DMS153 treated with DMSO at 0.1 percent for 48 hours (cell line): ENCODE results near the gene SALL4.
"Not testable (repeated sequence)": the region's sequence is repeated elsewhere in the genome, so short reads cannot be mapped to it uniquely, and the experiment has no call there.

Experiments
- DNase-seq: peaks from one replicate; lab custom pipeline; 2025; ENCODE audit not compliant: unreplicated experiment; lab: John Stamatoyannopoulos, UW

SALL4 gene

DNA sequence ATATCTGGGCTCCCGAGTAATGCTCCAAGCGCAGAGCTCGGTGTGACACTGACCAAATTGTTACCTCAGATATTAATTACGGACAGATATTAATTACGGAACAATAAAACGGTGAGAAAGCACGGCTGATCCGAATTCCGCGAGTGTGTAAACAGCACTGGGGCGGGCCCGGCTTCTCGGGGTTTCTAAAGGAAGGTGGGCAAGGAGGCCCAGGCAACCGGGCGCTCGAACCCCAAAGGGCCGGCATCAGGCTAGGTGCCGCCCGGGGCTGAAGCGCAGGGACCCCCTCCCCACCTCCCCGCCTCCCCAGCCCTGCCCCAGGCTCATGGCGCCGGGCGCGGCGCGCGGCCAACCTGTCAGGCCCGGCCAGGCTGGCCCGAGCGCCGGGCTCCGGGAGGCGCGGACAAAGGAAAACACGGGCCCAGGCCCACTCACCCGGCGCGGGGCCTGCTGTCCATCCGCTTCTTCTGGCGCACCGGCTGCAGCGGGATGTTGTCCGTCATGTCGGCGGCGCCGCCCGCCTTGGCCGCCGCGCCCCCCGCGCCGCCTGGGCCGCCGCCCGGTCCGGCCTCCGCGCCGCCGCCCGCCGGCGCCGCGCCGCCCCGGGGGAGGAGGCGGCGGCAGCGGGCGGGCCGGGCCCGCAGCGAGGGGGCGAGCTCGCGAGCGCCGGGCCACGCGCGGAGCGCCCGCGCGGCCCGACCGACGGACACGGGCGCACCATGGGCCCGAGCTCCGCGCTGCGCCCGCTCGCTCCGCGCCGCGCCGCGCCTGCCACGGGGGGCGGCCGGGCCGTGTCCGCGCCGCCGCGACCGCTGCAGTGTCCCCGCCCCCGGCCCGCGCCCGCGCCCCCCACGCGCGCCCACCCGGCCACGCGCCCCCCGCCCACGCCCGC is 34.2 kb downstream of the SALL4 start, which contains the start of gene ATP9A:
TSS of gene ATP9A (minus strand) at position 524 of the 892 bp plus-strand sequence. CDS start at position 503, 21 bp downstream.
- DNase-seq, result no peak

DNA sequence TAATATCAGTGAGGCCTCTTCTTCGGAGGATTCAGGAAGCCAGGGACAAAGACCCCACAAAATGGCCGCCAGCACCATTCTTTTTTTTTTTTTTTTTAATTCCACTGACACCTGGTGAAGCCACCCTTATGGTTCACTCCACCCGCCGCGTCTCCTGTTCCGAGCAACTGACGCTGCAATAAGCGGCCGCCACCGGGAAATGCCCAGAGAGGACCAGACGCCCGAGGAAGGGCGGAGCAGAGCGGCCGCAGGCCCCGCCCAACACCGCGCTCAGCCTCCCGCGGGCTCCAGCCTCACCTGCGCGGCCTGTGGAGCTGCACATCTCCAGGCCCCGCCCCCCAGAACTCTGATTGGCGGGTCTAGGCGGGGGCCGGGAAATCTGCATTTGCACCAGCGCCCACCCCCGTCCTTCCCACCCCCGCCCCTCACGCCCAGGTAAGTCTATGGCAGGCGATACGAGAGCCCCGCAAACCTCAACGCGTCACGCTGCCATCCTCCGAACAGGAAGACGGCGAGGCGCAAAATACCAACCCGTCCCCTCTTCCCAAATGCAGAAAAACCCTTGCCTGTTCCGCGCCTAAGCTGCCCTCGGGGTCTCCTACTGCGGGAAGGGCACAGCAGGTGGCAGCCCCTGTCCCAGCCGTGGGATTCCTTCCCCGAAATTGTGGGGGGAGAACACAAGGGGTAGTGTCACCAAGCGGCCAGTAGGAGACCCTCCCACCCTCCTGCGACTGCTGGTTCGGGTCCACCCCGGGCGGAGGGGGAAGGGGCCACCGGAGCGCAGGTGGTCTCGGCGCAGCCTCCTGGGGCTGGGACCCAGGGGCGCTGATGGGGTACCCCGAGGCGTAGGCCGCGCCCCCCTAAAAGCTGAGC is 35.1 kb downstream of the SALL4 start:
- DNase-seq, result peak; percentile 83

- DNase-seq, result not testable (repeated sequence)
Observed at GRCh38 chr20:51765381-51765780, 36.9 kb downstream of the SALL4 start.

- no peak for DNase-seq
Observed at GRCh38 chr20:51763965-51764602, 38.2 kb downstream of the SALL4 start.

GRCh38 chr20:51760905-51761546 is 41.3 kb downstream of the SALL4 start:
- no peak for DNase-seq

DNA sequence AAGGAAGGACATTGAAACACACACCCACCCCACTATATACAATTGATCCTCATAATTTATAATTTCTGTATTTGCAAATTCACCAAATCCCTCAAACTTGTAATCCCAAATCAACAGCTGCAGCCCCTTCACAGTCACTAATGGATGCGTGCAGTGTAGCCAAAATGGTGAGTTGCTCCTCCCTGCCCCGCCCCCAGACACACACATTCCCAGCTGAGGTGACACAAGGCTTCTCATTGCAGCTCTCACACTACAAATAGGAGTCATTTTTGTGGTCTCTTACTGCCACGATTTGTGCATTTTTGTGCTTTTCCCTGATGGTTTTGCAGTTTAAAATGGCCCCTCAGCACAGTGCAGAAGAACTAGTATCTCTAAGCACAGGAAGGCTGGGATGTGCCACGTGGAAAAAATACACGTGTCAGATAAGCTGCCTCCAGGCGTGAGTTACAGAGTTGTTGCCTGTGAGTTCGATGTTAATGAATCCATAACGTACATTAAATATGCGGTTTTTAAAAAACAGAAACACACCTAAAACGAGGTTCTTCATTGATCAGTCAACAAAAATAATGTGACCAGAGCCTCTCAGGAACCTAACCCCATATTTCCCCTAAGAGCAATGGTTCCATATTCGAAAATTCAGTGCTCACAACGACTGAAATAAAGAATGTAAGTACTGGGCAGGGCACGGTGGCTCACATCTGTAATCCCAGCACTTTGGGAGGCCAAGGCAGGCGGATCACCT is 42.4 kb downstream of the SALL4 start:
- no peak for DNase-seq

GRCh38 chr20:51758978-51759544 is 43.3 kb downstream of the SALL4 start:
- no peak for DNase-seq

DNA sequence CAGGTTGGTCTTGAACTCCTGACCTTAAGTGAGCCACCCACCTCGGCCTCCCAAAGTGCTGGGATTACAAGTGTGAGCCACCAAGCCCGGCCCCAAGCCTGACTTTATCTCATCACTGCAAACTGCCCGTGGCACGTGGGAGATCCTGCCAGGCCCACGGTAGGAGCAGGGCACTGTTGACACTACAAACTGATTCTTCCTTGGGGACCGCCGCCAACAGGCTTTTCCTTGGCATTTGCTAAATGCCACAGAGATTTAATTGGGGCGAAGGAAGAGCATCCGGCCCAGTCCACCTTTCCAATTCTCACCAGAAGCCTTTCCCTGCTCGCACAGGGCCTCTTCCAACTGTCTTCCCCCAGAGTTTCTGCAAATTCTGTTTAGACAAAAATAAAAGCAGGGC is 45.1 kb downstream of the SALL4 start:
- no peak for DNase-seq

- DNase-seq, result no peak
Observed at GRCh38 chr20:51756653-51757052, 45.7 kb downstream of the SALL4 start.

- not testable (repeated sequence) for DNase-seq
Observed at GRCh38 chr20:51753220-51753619, 49.1 kb downstream of the SALL4 start.

DNA sequence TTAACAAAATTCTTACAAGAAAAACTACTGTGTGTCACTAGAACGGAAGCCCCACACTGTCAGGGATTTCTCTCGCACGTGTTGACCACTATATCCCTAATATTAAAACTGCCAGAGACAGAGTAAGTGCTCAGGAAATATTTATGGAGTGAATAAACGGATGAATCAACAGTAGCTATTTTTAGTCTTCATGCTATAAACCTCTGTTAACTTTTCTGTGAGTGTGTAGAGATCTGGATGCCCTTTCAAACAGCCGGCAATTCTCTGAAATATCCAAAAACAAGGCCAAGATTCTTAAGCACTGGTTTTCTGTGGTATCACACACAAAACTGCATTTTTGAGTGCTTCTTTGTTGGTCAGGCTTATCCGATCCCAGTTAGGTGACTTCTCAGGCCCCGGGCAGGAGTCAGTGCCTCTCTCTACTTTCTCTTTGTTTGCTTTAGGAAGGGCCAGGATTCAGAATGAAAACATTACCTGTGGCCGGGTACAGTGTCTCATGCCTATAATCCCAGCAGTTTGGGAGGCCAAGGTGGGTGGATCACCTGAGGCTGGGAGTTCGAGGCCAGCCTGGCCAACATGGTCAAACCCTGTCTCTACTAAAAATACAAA is 49.9 kb downstream of the SALL4 start:
- no peak for DNase-seq

DNA sequence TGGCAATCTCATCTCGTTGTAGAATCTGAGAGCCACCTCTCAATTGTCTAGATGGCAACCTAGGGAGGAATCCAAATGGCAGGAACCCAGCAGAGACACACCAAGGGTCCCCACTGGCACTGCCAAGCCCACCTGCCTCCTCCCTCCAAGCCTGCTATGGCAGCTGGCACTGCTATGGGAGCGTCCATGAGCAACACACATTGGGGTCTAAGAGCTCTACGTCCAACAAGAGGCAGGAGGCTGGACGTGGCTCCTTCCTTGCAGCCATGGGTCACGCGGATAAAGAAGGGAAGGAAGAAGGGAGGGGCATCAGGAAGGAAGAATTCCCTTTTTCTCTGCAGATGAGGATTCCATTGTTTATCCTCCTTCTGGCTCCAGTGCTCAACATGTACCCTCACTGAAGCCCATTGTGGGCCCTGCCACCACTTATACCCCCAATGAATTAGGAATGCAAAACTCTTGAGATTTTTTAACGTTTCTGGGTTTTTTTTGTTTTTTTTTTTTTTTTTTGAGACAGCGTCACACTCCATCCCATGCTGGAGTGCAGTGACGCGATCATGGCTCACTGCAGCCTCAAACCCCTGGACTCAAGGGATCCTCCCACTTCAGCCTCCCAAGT is 51.4 kb downstream of the SALL4 start:
- no peak for DNase-seq

DNA sequence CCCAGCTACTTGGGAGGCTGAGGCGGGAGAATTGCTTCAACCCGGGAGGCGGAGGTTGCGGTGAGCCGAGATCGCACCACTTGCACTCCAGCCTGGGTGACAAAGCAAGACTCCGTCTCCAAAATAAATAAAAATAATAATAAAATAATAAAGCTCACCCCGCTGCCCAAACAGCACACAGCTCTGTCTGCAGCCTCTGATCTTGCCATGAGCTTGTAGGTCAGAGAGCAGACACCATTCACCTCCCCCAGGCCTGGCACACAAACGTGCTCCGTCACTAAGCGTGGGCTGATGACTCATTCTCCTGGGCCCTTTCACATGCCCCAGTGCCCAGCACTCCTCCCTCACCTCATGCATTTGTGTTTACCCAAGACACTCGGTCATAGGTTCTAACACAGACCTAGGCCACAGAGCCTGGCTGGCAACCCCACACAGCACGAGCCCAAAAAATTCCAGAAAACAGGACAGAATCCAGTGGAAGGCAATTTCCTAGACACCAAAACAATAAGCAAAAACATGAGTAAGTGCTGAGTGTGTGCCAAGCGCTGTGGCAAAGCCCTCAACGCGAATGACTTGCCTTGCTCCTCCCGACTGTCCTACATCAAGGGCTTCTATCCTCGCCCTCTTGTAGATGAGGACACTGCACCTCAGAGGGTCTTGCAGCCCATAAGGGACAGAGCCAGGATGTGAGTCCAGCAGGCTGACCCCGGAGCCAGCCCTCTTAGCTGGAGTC is 52.1 kb downstream of the SALL4 start:
- no peak for DNase-seq

GRCh38 chr20:51749674-51750036 is 52.7 kb downstream of the SALL4 start:
- DNase-seq, result no peak

DNA sequence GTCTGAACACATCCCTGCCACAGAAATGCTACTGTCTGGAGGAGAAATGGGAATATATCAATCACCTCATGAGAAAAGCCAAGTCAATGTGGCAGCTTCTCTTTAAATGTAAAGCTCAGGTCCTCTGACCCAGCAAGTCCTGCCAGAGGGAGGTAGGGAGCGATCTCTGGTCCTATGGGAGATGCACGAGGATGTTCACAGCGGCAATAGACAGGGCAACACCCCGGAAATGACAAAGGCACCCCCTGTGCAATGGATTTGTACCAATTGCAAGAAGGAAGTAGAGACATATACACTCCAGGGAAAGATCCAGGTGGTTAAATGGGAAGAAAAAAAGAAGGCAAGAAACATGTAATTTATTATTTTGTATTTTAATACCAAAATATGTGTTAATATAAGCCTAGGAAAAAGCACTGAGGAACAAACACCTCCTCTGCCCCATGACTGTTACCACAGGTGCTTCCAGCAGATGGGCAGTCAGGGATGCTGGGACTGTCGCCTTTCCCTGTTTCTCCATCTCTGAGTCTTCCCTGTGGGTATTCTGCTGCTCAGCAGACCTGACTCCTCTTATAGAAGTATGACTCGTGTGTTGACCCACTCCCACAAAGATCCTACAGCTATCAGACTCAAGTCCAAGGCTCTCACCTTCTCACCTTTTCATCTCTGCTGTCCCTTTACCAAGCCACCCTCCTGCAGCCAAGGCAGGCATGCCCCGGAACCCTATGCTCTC is 55.0 kb downstream of the SALL4 start:
- no peak for DNase-seq

DNA sequence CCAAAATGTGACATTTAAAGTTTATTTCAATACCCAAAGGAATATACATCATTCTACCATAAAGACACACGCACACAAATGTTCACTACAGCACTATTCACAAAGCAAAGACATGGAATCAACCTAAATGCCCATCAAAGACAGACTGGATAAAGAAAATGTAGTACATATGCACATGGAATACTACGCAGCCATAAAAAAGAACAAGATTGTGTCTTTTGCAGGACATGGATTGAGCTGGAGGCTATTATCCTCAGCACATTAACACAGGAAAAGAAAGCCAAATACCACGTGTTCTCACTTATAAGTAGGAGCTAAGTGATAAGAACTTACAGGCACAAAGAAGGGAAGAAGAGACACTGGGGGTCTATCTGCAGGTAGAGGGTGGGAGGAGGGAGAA is 56.5 kb downstream of the SALL4 start:
- no peak for DNase-seq

- DNase-seq, result no peak
Observed at GRCh38 chr20:51740838-51741237, 61.5 kb downstream of the SALL4 start.

DNA sequence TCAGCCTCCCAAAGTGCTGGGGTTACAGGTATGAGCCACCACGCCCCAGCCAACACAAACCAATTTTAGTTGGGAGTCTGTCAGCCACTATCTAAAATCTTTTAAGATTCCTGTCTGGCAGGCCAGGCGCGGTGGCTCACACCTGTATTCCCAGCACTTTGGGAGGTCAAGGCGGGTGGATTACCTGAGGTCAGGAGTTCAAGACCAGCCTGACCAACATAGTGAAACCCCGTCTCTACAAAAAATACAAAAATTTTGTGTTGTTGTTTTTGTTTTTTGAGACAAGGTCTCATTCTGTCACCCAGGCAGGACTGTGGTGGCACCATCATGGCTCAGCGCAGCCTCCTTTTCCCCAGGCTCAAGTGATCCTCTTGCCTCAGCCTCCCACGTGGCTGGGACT is 62.0 kb downstream of the SALL4 start:
- DNase-seq, result not testable (repeated sequence)
